ENCODE measurements around the gene TEAD4.

Gene TEAD4

GRCh38 chr12:2959192-2959504, at the start of gene TEAD4:
TSS of gene TEAD4 (plus strand) at chr12:2959397.
- peak; percentile 64 for DNase-seq

DNA sequence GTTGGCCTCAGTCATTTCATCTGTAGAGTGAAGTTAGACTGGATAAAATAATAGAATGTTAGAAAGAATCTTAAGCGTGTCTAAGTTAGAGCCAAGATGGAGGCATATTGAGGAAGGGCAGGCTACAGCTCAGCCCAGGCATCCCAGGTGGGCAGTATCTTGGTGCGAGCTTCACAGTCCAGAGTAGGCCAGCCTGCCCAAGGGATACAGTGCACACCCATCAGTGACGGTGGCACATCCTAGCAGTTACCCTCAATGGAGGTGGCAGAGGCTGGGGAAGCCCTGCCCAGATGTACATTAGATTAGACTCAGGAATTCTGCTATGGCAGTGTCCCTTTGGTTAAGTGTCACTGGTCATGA, 47.0 kb upstream of the TEAD4 start:
- DNase-seq, result no peak

GRCh38 chr12:2919249-2919648, 39.9 kb upstream of the TEAD4 start:
- no peak for DNase-seq

- DNase-seq, result no peak
These were observed 36.9 kb upstream of the TEAD4 start for GRCh38 chr12:2922329-2922728.

DNA sequence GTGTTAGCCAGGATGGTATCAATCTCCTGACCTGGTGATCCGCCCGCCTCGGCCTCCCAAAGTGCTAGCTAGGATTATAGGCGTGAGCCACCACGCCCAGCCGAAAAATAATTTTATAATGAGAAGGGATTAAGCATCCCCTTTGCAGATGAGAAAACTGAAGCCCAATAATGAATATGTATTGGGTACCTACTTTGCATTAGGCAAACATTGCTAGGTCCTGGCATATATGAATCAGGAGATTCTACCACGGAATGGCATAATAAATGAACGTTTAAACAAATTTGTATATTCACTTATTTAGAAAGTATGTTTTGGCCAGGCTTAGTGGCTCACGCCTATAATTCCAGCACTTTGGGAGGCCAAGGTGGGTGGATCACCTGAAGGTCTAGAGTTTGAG, 36.1 kb upstream of the TEAD4 start:
- DNase-seq, result no peak

DNA sequence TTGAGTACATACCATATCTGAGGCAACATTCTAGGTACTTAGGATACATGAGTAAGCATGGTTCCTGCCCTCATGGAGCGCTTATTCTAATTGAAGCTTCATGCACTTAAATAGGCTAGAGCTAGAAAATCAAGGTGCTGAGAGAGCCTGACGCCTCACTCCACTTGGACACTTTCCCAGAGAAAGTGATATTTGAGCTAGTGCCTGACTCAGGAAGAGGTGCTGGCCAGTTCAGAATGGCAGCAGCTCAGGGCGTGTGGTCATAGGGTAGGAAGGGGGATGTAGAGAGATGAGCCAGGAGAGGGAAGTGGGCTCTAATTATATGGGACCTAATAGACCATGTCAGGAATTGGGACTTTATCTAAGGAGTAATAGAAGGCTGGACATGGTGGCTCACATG, 35.2 kb upstream of the TEAD4 start:
- no peak for DNase-seq

GRCh38 chr12:2925322-2925995, 33.7 kb upstream of the TEAD4 start:
- no peak for DNase-seq

DNA sequence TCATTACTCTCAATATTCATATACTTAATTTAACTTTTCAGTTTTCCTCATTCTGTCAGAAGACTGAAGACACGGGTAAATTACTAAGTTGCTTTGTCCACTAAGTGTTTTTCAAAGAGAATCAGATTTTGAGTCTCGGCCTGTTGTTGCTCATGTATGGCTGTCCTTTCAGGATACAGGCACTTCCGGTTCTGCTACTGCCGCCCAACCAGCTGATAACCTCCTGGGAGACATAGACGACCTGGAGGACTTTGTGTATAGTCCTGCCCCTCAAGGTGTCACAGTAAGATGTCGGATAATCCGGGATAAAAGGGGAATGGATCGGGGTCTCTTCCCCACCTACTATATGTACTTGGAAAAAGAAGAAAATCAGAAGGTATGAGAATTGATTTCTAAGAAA, 28.3 kb upstream of the TEAD4 start:
- DNase-seq, result no peak

GRCh38 chr12:2933586-2933985, 25.6 kb upstream of the TEAD4 start:
- DNase-seq, result no peak

DNA sequence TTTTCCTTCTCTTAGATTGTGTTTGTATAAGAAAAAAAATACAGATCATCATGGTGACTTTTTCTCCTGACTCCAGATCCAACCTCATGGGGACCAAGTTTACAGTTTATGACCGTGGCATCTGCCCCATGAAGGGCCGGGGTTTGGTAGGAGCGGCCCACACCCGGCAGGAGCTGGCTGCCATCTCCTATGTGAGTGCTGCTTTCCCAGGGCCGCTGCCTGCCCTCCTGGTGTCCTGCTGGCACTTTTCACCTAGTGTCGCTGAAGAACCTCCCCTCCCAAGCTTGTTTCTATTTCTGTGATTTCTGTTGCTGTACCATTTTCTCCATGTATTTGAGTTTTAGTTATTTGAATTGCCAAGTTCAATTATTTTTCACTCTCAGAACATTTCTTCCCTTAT, 24.8 kb upstream of the TEAD4 start:
- DNase-seq, result no peak

GRCh38 chr12:2936301-2936700, 22.9 kb upstream of the TEAD4 start:
- no peak for DNase-seq

DNA sequence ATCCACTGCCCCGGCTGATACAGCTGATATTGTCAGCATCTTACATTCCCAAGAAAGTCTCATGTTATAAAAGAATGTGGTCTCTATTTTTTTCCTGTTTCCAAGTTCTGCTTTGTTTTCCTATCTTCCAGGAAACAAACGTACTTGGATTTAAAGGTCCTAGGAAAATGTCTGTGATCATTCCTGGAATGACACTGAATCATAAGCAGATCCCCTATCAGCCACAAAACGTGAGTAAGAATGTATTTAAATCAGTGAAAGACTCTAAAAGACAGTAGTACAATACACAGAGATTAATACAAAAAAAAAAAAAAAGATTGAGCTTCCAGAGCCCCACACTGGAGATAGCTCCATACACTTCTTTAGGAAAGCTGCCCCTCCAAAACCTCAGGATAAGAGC, 21.7 kb upstream of the TEAD4 start:
- no peak for DNase-seq

GRCh38 chr12:2939191-2939590, 20.0 kb upstream of the TEAD4 start:
- DNase-seq, result no peak

- no peak for DNase-seq
These were observed 18.6 kb upstream of the TEAD4 start for GRCh38 chr12:2940564-2940963.

DNA sequence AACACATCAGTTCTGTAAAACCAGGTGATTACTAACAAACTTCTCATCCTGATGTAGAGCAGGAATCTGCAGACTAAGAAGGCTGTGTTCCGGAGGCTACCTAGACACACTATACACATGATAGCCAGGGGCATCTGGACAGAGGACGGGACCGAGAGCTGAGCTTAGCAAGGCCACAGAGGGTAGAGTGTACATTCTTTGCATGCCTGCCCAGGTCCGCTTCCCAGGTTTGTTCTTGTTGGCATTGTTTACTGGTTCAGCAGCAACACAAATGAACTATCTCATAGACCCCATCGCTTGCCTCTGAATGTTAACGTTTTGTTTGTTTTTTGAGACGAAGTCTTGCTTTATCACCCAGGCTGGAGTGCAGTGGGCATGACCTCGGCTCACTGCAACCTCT, 17.7 kb upstream of the TEAD4 start:
- DNase-seq, result no peak

- DNase-seq, result peak; percentile 38
These were observed 14.7 kb upstream of the TEAD4 start for GRCh38 chr12:2944401-2945047.

- no peak for DNase-seq
These were observed 9.8 kb upstream of the TEAD4 start for GRCh38 chr12:2949411-2949810.

DNA sequence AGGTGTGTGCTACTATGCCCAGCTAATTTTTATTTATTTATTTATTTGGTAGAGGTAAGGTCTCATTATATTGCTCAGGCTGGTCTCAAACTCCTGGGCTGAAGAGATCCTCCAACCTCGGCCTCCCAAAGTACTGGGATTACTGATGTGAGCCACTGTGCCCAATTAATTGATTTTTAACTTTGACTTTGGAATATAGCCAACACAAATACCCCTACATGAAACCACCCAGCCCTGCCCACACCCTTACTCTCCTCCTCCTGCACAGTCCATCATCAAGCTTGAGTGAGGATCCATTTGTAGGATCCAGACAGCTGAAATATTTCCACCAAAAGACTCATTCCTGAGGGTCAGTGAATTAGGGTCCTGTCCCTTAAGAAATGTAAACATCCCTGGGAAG, 3.3 kb upstream of the TEAD4 start:
- no peak for DNase-seq

GRCh38 chr12:2957816-2958431, 1.3 kb upstream of the TEAD4 start:
- DNase-seq, result no peak

- DNase-seq, result peak; percentile 70
These were observed 585 bp upstream of the TEAD4 start for GRCh38 chr12:2958432-2959191.

GRCh38 chr12:2959505-2960389, 550 bp downstream of the TEAD4 start:
- DNase-seq, result peak; percentile 22

GRCh38 chr12:2960390-2960956, 1.3 kb downstream of the TEAD4 start:
- no peak for DNase-seq
